NCI-H82 (cell line): Measurements from ENCODE around the gene NLRP9.

ENCODE experiments used
- DNase-seq: peaks from one replicate; lab custom pipeline; 2025; lab: John Stamatoyannopoulos, UW

The NLRP9 gene

DNA sequence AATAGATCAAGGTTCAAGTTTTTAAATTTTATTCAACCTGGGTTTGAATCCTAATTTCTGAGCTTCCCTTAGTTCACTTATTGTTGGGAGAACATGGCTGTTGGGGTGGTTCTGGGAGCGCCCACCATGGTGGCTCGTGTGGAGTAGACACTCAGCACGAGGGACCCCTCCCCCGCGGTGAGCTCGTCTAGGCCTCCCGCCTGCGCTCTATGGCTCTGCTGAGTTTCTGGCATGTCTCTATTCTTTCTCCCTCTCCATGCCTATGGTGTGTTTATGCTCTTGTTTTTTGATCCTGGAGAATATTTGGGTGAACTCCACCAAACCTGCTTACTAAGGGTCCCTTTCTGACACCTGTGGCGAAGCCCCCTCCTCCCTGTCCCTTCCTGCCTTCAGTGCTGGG, 64.7 kb downstream of the NLRP9 start:
- DNase-seq: peak; percentile 55

- no peak for DNase-seq
Observed at GRCh38 chr19:55672418-55672817, 65.8 kb downstream of the NLRP9 start.

GRCh38 chr19:55671054-55671378, 67.2 kb downstream of the NLRP9 start:
- DNase-seq: no peak

DNA sequence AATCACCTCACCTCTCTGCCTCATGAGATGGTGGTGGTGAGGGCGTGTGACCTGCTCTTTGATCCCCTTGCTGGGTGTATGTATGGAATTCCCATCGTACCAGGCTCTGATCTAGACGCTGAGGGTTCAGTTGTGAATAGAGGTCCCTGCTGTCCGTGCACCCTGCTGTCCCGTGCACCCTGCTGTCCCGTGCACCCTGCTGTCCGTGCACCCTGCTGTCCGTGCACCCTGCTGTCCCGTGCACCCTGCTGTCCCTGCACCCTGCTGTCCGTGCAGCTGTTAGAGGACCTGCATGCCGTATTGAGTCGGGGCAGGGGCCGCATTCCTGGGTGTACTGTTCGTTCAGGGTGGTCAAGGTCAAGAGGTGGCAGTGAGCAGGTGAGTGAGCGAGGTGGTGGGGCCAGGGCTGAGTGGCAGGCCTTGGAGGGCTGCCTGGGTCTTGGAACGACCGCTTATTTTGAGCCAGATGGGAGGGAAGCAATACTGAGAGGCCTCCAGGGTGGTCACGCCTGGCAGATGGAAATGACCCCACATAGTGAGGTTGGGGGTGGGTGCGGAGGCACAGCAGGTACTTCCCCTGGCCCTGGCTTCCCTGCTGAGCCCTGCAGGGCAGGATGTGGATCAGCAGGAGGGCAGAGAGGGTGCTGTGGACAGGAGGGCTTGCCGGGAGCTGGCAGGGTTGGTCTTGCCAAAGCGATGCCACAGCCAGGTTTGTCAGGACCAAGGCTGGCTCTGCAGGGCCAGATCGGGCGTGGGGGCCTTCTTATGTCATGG, 67.7 kb downstream of the NLRP9 start:
- DNase-seq: peak; percentile 17

GRCh38 chr19:55669418-55670279, 68.6 kb downstream of the NLRP9 start:
- no peak for DNase-seq

- no peak for DNase-seq
Observed at GRCh38 chr19:55668603-55669348, 69.4 kb downstream of the NLRP9 start.

DNA sequence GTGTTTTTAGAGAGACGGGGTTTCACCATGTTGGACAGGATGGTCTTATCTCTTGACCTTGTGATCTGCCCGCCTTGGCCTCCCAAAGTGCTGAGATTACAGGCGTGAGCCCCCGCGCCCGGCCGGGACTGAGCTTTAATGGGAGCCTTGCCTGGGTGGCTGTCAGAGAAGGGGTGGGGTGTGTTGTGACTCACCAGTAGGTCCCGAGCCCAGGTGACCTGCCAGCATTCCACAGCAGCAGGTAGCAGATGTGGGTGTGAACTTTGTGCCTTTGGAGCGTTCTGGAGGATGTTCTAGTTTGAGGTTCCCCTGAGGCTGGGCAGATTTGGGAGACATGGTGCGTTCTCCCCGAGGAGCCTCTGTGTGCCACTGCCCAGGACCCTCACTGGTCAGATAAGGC, 70.2 kb downstream of the NLRP9 start:
- DNase-seq: no peak

GRCh38 chr19:55667511-55667910, 70.7 kb downstream of the NLRP9 start:
- DNase-seq: no peak

GRCh38 chr19:55667006-55667381, 71.2 kb downstream of the NLRP9 start:
- no peak for DNase-seq

- DNase-seq: no peak
Observed at GRCh38 chr19:55666343-55667005, 71.7 kb downstream of the NLRP9 start.

GRCh38 chr19:55663846-55664536, 74.2 kb downstream of the NLRP9 start:
- DNase-seq: no peak

GRCh38 chr19:55661826-55662225, 76.4 kb downstream of the NLRP9 start:
- no peak for DNase-seq

DNA sequence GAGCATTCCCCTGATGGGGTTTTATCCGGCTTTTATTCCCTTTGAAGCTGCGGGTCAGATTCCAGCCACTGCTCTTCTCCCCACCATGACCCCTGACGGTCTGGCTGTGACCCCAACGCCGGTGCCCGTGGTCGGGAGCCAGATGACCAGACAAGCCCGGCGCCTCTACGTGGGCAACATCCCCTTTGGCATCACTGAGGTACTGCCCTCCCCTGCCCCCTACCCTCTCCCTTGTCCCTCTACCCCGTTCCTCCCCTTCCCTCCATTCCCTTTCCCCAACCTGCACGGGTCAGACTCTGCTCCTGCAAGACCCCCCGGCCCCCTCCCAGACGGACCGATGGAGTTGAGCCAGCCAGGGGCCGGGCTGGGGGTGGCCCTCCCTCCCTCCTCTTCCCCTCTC, 77.2 kb downstream of the NLRP9 start:
- no peak for DNase-seq

DNA sequence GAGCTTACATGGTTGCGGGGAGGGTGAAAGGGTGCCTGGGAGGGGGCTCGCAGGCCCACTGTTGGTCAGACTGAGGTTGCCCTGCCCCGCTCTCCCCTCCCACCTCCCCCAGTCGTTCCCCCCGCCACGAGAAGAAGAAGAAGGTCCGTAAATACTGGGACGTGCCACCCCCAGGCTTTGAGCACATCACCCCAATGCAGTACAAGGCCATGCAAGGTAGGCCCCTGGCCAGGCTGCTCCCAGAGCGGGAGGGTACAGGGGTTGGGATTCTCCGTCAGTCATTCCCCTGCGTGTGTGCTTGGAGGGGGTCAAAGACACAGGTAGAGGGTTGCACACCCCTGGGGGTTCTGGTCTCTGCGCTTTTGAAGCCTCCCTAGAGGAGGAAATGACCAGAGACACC, 77.8 kb downstream of the NLRP9 start:
- no peak for DNase-seq

GRCh38 chr19:55659822-55660221, 78.4 kb downstream of the NLRP9 start:
- no peak for DNase-seq

GRCh38 chr19:55658846-55659459, 79.2 kb downstream of the NLRP9 start:
- DNase-seq: no peak
